NCI-H1417 (cell line): ENCODE measurements around the gene SPPL2C.

ENCODE experiments used
- DNase-seq, 3 experiments: peaks; one replicate each; lab custom pipeline; 2025; lab: John Stamatoyannopoulos, UW

SPPL2C gene

GRCh38 chr17:45844695-45845375 is at the start of gene SPPL2C:
SPPL2C (plus strand) TSS chr17:45844881; CDS start chr17:45844907, 26 bp downstream.
- no peak for DNase-seq

GRCh38 chr17:45800816-45801215 is 43.9 kb upstream of the SPPL2C start:
- no peak for DNase-seq

GRCh38 chr17:45801421-45801820 is 43.3 kb upstream of the SPPL2C start:
- DNase-seq, result no peak

GRCh38 chr17:45808845-45809244 is 35.8 kb upstream of the SPPL2C start:
- no peak for DNase-seq

GRCh38 chr17:45809499-45809898 is 35.2 kb upstream of the SPPL2C start:
- no peak for DNase-seq

GRCh38 chr17:45812102-45812501 is 32.6 kb upstream of the SPPL2C start:
- DNase-seq, result no peak

GRCh38 chr17:45813048-45813725 is 31.5 kb upstream of the SPPL2C start:
- no peak for DNase-seq

- no peak for DNase-seq
These were observed 29.8 kb upstream of the SPPL2C start for GRCh38 chr17:45814622-45815606.

- no peak for DNase-seq
These were observed 28.9 kb upstream of the SPPL2C start for GRCh38 chr17:45815752-45816151.

- DNase-seq, result no peak
These were observed 26.6 kb upstream of the SPPL2C start for GRCh38 chr17:45818041-45818440.

- no peak for DNase-seq
These were observed 26.0 kb upstream of the SPPL2C start for GRCh38 chr17:45818699-45819098.

GRCh38 chr17:45819632-45820031 is 25.0 kb upstream of the SPPL2C start:
- DNase-seq, result no peak

- no peak for DNase-seq
These were observed 24.5 kb upstream of the SPPL2C start for GRCh38 chr17:45820052-45820780.

GRCh38 chr17:45821147-45821546 is 23.5 kb upstream of the SPPL2C start:
- no peak for DNase-seq

GRCh38 chr17:45823598-45823997 is 21.1 kb upstream of the SPPL2C start:
- DNase-seq, result no peak

- DNase-seq, result no peak
These were observed 20.2 kb upstream of the SPPL2C start for GRCh38 chr17:45824475-45824874.

- DNase-seq, result peak in 2 of 3 experiments; percentile 14 to 41
These were observed 19.7 kb upstream of the SPPL2C start for GRCh38 chr17:45824901-45825492.

GRCh38 chr17:45825792-45826191 is 18.9 kb upstream of the SPPL2C start:
- no peak for DNase-seq

GRCh38 chr17:45826919-45827588 is 17.6 kb upstream of the SPPL2C start:
- no peak for DNase-seq

- no peak for DNase-seq
These were observed 16.5 kb upstream of the SPPL2C start for GRCh38 chr17:45828171-45828570.
